K562 (cell line): ENCODE data around the gene NEURL1. TPM values are rescaled to one million over a fixed set of nuclear protein-coding genes. Genes with fewer than 3 reads are reported as not detected.
A peak's percentile ranks its signal among the peaks of the same experiment; 100 is the strongest.

Source experiments
- ATAC-seq: fragments of 200-7000 bp; cut with Tn5 transposase; 3 replicates; pipeline ENCODE4 v1.9.1; 2020; ENCODE audit warnings: moderate library complexity
- BruUV-seq: library from RNA; stranded (reverse); fragments of 400-500 nt; replicated peaks from 2 replicates; lab custom pipeline; 2021; lab: Mats Ljungman, UMichigan
- CTCF ChIA-PET: fragments of 300-600 bp; formaldehyde crosslinking; extraction: SDS; loops from one replicate; lab custom pipeline; 2021; ENCODE audit warnings: low intra/inter-chr PET ratio; lab: Yijun Ruan, JAX
- POLR2A ChIA-PET: fragments of 300-600, 350-650 bp; sonication (Branson Sonifier 250); formaldehyde crosslinking; extraction: SDS; loops from one replicate; lab custom pipeline; 2021; ENCODE audit warnings: antibody characterized with exemption, inconsistent platforms; lab: Yijun Ruan, JAX
- DNase-seq, 4 experiments: peaks; one replicate each; pipeline versions ENCODE4 v3.0.0 to v3.0.0-alpha.2; 2011 to 2018; ENCODE audit warnings: low spot score in 3 of 4, mixed read lengths in 3 of 4; ENCODE audit errors: extremely low read depth in 1 of 4
- FAIRE-seq: peaks from 2 replicates; lab custom pipeline; 2011; peaks lifted over from hg19 to GRCh38; lab: Jason Lieb, UNC
- H2AFZ ChIP-seq: 2 replicates; pipeline ENCODE4 v1.6.0; 2011; ENCODE audit warnings: low read depth, low read length, control low read depth, inconsistent platforms
- H3K27ac ChIP-seq: fragments of 200-600 bp; 3 replicates; pipeline ENCODE4 v1.8.0; 2011; ENCODE audit warnings: low read depth, mild to moderate bottlenecking, control low read depth, inconsistent platforms, low read length, moderate library complexity, mixed read lengths; ENCODE audit errors: extremely low read depth
- H3K27me3 ChIP-seq, 2 experiments: fragments of 300-600 bp in 1 of 2; 2 replicates in 1 of 2; 3 replicates in 1 of 2; pipeline versions ENCODE4 v1.6.0 to v1.8.0; 2011; ENCODE audit warnings: inconsistent platforms in 2 of 2, low read length in 2 of 2, mild to moderate bottlenecking in 1 of 2, mixed read lengths in 1 of 2, moderate library complexity in 1 of 2; ENCODE audit not compliant: control insufficient read depth in 2 of 2, insufficient read depth in 2 of 2
- H3K36me3 ChIP-seq: fragments of 300-600 bp; 3 replicates; pipeline ENCODE4 v1.8.0; 2011; ENCODE audit warnings: mild to moderate bottlenecking, low read length, inconsistent platforms; ENCODE audit not compliant: control insufficient read depth, insufficient read depth
- H3K4me1 ChIP-seq, 2 experiments: fragments of 200-600 bp in 1 of 2; replicated peaks in 1 of 2; 2 replicates in 1 of 2; 3 replicates in 1 of 2; pipeline versions ENCODE4 v1.5.1 to v1.8.0; 2011; ENCODE audit warnings: inconsistent platforms in 2 of 2, low read length in 2 of 2, mild to moderate bottlenecking in 1 of 2, mixed read lengths in 1 of 2, moderate library complexity in 1 of 2; ENCODE audit not compliant: control insufficient read depth in 2 of 2, insufficient read depth in 2 of 2
- H3K4me2 ChIP-seq: 2 replicates; pipeline ENCODE4 v1.6.1; 2011; ENCODE audit warnings: low read length, control low read depth, inconsistent platforms, mixed read lengths; ENCODE audit not compliant: insufficient read depth
- H3K4me3 ChIP-seq: fragments of 200-600 bp; sonication (generic), shearing (Covaris generic); 2 replicates; pipeline ENCODE4 v1.5.1; 2016; ENCODE audit warnings: control low read depth, inconsistent platforms
- H3K79me2 ChIP-seq: fragments of 200-600 bp; 3 replicates; pipeline ENCODE4 v1.8.0; 2011; ENCODE audit warnings: low read length, inconsistent platforms; ENCODE audit not compliant: control insufficient read depth, insufficient read depth
- H3K9ac ChIP-seq, 2 experiments: 2 replicates each; pipeline versions ENCODE4 v1.6.0 to v1.6.1; 2011; ENCODE audit warnings: low read depth in 2 of 2, low read length in 2 of 2, control low read depth in 1 of 2, inconsistent platforms in 1 of 2, mild to moderate bottlenecking in 1 of 2, mixed read lengths in 1 of 2; ENCODE audit not compliant: insufficient read depth in 1 of 2
- H3K9me1 ChIP-seq: one replicate; pipeline ENCODE4 v1.6.0; 2011; ENCODE audit warnings: inconsistent platforms, mild to moderate bottlenecking, low read length, moderate library complexity; ENCODE audit not compliant: control insufficient read depth, insufficient read depth
- H3K9me3 ChIP-seq: replicated peaks from 2 replicates; pipeline ENCODE4 v1.5.1; 2011; ENCODE audit warnings: low read depth, low read length, inconsistent platforms; ENCODE audit not compliant: control insufficient read depth, insufficient read depth
- H4K20me1 ChIP-seq: replicated peaks from 2 replicates; pipeline ENCODE4 v1.6.1; 2011; ENCODE audit warnings: low read length, inconsistent platforms, mixed read lengths; ENCODE audit not compliant: control insufficient read depth, insufficient read depth
- BRCA1 ChIP-seq, 2 experiments: fragments of 450-650 bp in 1 of 2; sonication (generic) in 1 of 2; formaldehyde crosslinking in 1 of 2; IDR thresholded peaks; 2 replicates each; pipeline versions ENCODE4 v1.5.0 to v1.6.1; 2017 to 2020; ENCODE audit warnings: mild to moderate bottlenecking in 1 of 2, missing genetic modification reagents in 1 of 2
- CREB1 ChIP-seq, 2 experiments: sonication (generic) in 1 of 2; formaldehyde crosslinking in 1 of 2; IDR thresholded peaks; 2 replicates each; pipeline versions ENCODE4 v1.6.1 to v1.8.0; 2012 to 2022; ENCODE audit warnings: inconsistent platforms in 1 of 2, mild to moderate bottlenecking in 1 of 2, missing genetic modification reagents in 1 of 2, moderate library complexity in 1 of 2
- FOXA3 ChIP-seq, 2 experiments: fragments of 450-650 bp in 1 of 2; sonication (generic) in 1 of 2; formaldehyde crosslinking; IDR thresholded peaks in 1 of 2; conservative IDR thresholded peaks in 1 of 2; 2 replicates each; pipeline versions ENCODE4 v1.4.0 to v1.8.0; 2020 to 2022; ENCODE audit warnings: mild to moderate bottlenecking in 2 of 2, missing genetic modification reagents in 1 of 2
- NRF1 ChIP-seq, 2 experiments: fragments of 450-650 bp; IDR thresholded peaks in 1 of 2; conservative IDR thresholded peaks in 1 of 2; 2 replicates each; pipeline ENCODE4 v1.6.1; 2014; ENCODE audit warnings: mild to moderate bottlenecking in 2 of 2
- PPARD ChIP-seq: fragments of 250-450 bp; sonication (Bioruptor Pico); IDR thresholded peaks from 2 replicates; pipeline ENCODE4 v1.8.0; 2022; ENCODE audit warnings: inconsistent platforms, mild to moderate bottlenecking, moderate library complexity
- SAP30 ChIP-seq: fragments of 200-600 bp; sonication (generic); IDR thresholded peaks from 2 replicates; pipeline ENCODE4 v1.6.1; 2012; ENCODE audit warnings: borderline replicate concordance, low read depth, mild to moderate bottlenecking, moderate library complexity, low read length, control low read depth, inconsistent platforms; ENCODE audit not compliant: insufficient read depth, poor library complexity, severe bottlenecking
- SP1 ChIP-seq: sonication (generic); formaldehyde crosslinking; IDR thresholded peaks from 2 replicates; pipeline ENCODE4 v1.8.1; 2022; ENCODE audit warnings: mild to moderate bottlenecking, missing genetic modification reagents
- TAF1 ChIP-seq: IDR thresholded peaks from 2 replicates; pipeline ENCODE4 v1.6.1; 2011; ENCODE audit warnings: mild to moderate bottlenecking, low read length, moderate library complexity; ENCODE audit not compliant: insufficient read depth, control insufficient read depth, severe bottlenecking; ENCODE audit errors: extremely low read depth
- TEAD1 ChIP-seq, 2 experiments: fragments of 450-650 bp in 1 of 2; sonication (generic) in 1 of 2; formaldehyde crosslinking; IDR thresholded peaks; 2 replicates each; pipeline versions ENCODE4 v1.4.0 to v1.8.0; 2020 to 2022; ENCODE audit warnings: mild to moderate bottlenecking in 2 of 2, missing genetic modification reagents in 1 of 2
- TRIM28 ChIP-seq: fragments of 450-650 bp; IDR thresholded peaks from 2 replicates; pipeline ENCODE4 v1.6.1; 2017
- WGBS: fragments of 100-300 bp; shearing (Covaris generic); methylation state at CpG from one replicate; pipeline ENCODE4 v1.1.6; 2016; ENCODE audit warnings: low coverage, mixed read lengths; ENCODE audit not compliant: insufficient coverage; ENCODE audit errors: missing lambda C conversion rate; 5-methylcytosine and 5-hydroxymethylcytosine counted together
- in situ Hi-C: fragments of 300-500 bp; cut with MboI; formaldehyde crosslinking; loops from 4 replicates; pipeline ENCODE4 v1.15.0; 2018; ENCODE audit warnings: inconsistent platforms, mixed read lengths
- intact Hi-C: fragments of 100-400 bp; cut with micrococcal nuclease; formaldehyde crosslinking; loops from 2 replicates; pipeline ENCODE4 v1.14.2; 2022
- polyA plus RNA-seq, 8 experiments: library from polyadenylated mRNA; depleted of rRNA in 4 of 8; stranded (reverse) in 5 of 8; unstranded in 3 of 8; fragments of >200 nt; fragmentation: Nextera tagmentation in 2 of 8; fragmentation: Illumina TruSeq in 1 of 8; extraction: Ambion mirVana in 2 of 8; extraction: Trizol in 1 of 8; gene quantifications; 2 replicates each; pipeline versions ENCODE4 v1.2.1 to v1.2.3, GENCODE V29; 2011 to 2014; ENCODE audit warnings: inconsistent platforms in 1 of 8, missing spikeins in 1 of 8
- total RNA-seq, 7 experiments: library from RNA; depleted of rRNA in 6 of 7; stranded (reverse); fragments of >200 nt in 6 of 7; fragmentation: Illumina TruSeq in 2 of 7; extraction: Trizol in 2 of 7; gene quantifications; 2 replicates each; pipeline versions ENCODE4 v1.2.1 to v1.2.3, GENCODE V29; 2011 to 2021; ENCODE audit warnings: low replicate concordance in 1 of 7
- TF ChIP-seq, protein P1 (sequence below): fragments of 200-800 bp; sonication (Bioruptor generic); IDR thresholded peaks from 2 replicates; pipeline ENCODE4 v1.6.1; 2017; ENCODE audit warnings: missing genetic modification characterization, missing compliant biosample characterization
- TF ChIP-seq, protein P2 (sequence below), 2 experiments: IDR thresholded peaks; 2 replicates each; pipeline ENCODE4 v1.6.1; 2011; ENCODE audit warnings: borderline replicate concordance in 1 of 2, control low read depth in 1 of 2, low read depth in 1 of 2, low read length in 1 of 2, mild to moderate bottlenecking in 1 of 2, mixed read lengths in 1 of 2, moderate library complexity in 1 of 2; ENCODE audit not compliant: insufficient read depth in 1 of 2, insufficient read length in 1 of 2, poor library complexity in 1 of 2, severe bottlenecking in 1 of 2; ENCODE audit errors: extremely low read depth in 1 of 2
- TF ChIP-seq, protein P3 (sequence below): fragments of 450-650 bp; formaldehyde crosslinking; IDR thresholded peaks from 2 replicates; pipeline ENCODE4 v1.4.0; 2020; ENCODE audit warnings: mild to moderate bottlenecking, moderate library complexity

NEURL1 gene
- total and polyA plus RNA-seq, 9 of the 15 experiments (the other 6 are each of a cell fraction or from before 2014, with no cell fraction given): 0.01 to 0.45 (median 0.16) TPM; not detected in 5

DNA sequence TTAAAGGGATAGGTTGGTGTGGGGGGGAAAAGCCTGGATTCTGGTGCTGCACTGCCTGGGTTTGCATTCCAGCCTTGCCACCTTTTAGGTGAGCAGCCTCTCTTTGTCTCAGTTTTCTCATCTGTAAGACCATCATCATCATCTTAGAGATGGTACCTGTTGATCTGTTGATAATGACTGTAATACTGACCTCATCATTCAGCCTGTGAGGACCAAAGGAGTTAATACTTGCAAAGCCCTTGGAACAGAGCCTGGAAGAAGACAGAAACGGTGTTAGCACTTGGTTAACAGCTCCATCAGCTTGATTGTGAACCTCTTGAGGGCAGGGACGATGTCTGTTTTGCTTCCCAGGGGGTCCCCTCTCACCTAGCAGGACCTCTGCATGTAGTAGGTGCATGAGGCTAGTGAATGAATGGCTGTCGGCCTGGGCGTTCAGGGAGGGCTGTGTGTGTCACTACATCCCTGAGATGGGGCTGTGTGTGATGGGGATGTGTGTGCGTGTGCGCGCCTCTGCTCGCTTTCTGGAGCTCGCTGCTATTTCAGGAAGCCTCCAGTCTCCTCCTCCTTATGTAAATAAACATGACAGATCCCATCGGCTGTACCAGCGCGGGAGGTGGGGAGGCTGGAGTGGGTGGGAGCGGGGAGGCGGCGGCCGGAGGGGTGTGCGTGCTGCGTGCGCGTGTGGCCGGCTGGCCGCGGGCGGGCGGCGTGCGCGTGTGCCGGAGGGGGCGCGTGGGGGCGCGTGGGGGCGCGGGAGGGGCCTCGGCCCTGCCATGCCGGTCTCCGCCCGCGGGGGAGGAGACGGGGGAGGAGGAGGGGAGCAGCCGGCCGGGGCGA lies 61.2 kb downstream of the NEURL1 start:
- Histone ChIP-seq H3K4me2 (peak overlapping the region; percentile 10), H3K4me1 (peaks cover 0 to 13% of the 10 kb centered on the region in 2 experiments; a peak in 3 of 5 replicates), H2AFZ (no peak overlapping the region), H3K9me1 (no peaks in the 10 kb centered on the region), H4K20me1 (peaks cover 4% of the 10 kb centered on the region; the same call in 1 of the 2 replicates), H3K4me3 (peak overlapping the region; percentile 22; the same call in 1 of the 2 replicates), H3K79me2 (no peaks in the 10 kb centered on the region), H3K27me3 (peaks cover 5 to 57% of the 10 kb centered on the region in 2 experiments; a peak in 4 of 5 replicates), H3K9me3 (no peaks in the 10 kb centered on the region), H3K36me3 (no peaks in the 10 kb centered on the region), H3K27ac (no peak overlapping the region), H3K9ac (no peak overlapping the region; a peak in 1 of 4 replicates)
- ChIA-PET POLR2A (interaction anchor here (0.6 to 0.8 kb wide), 2 partner anchors 14 to 85 kb away, joined by 3 to 4 read pairs; no protein-coding TSS in a partner anchor), CTCF (no interaction called here)
- DNase-seq: peak; percentile 60 to 87 (median 78)
- no TSS peak for BruUV-seq
- intact Hi-C loops: no loop called here
- in situ Hi-C loops: no loop called here
- FAIRE-seq: peak; percentile 19
- ATAC-seq: peak; percentile 92
- 0% methylated on average over 2 of the region's 44 CpGs for WGBS
- no peak for TF ChIP-seq TAF1
- no peak for TF ChIP-seq SP1 (CRISPR knock-in tag)
- TF ChIP-seq PPARD (CRISPR knock-in tag): no peak
- TF ChIP-seq FOXA3 (CRISPR knock-in tag; conservative IDR thresholded peaks at IDR 0.05 in 1 of 2, IDR thresholded peaks at IDR 0.05 in 1 of 2): peak; percentile 56 to 93
- no peak for TF ChIP-seq TEAD1 (CRISPR knock-in tag; IDR thresholded peaks at IDR 0.05)
- no peak for TF ChIP-seq BRCA1 (IDR thresholded peaks at IDR 0.05)
- no peak for TF ChIP-seq BRCA1 (CRISPR knock-in tag; IDR thresholded peaks at IDR 0.05)
- TF ChIP-seq, protein P1, sequence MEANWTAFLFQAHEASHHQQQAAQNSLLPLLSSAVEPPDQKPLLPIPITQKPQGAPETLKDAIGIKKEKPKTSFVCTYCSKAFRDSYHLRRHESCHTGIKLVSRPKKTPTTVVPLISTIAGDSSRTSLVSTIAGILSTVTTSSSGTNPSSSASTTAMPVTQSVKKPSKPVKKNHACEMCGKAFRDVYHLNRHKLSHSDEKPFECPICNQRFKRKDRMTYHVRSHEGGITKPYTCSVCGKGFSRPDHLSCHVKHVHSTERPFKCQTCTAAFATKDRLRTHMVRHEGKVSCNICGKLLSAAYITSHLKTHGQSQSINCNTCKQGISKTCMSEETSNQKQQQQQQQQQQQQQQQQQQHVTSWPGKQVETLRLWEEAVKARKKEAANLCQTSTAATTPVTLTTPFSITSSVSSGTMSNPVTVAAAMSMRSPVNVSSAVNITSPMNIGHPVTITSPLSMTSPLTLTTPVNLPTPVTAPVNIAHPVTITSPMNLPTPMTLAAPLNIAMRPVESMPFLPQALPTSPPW: peak; percentile 83
- TF ChIP-seq, protein P2, sequence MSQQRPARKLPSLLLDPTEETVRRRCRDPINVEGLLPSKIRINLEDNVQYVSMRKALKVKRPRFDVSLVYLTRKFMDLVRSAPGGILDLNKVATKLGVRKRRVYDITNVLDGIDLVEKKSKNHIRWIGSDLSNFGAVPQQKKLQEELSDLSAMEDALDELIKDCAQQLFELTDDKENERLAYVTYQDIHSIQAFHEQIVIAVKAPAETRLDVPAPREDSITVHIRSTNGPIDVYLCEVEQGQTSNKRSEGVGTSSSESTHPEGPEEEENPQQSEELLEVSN (IDR thresholded peaks at IDR 0.05; ENCODE audit: borderline replicate concordance in 1 of 2, extremely low read depth in 1 of 2, insufficient read depth in 1 of 2, insufficient read length in 1 of 2, low read depth in 1 of 2, low read length in 1 of 2, poor library complexity in 1 of 2, severe bottlenecking in 1 of 2): peak in 1 of 2 experiments; percentile 23
- TF ChIP-seq, protein P3, sequence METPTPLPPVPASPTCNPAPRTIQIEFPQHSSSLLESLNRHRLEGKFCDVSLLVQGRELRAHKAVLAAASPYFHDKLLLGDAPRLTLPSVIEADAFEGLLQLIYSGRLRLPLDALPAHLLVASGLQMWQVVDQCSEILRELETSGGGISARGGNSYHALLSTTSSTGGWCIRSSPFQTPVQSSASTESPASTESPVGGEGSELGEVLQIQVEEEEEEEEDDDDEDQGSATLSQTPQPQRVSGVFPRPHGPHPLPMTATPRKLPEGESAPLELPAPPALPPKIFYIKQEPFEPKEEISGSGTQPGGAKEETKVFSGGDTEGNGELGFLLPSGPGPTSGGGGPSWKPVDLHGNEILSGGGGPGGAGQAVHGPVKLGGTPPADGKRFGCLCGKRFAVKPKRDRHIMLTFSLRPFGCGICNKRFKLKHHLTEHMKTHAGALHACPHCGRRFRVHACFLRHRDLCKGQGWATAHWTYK: no peak
- TF ChIP-seq NRF1 (conservative IDR thresholded peaks at IDR 0.05 in 1 of 2, IDR thresholded peaks at IDR 0.05 in 1 of 2): peak; percentile 51 to 62; a peak in 3 of 4 replicates
- no peak for TF ChIP-seq CREB1 (IDR thresholded peaks at IDR 0.05)
- TF ChIP-seq CREB1 (CRISPR knock-in tag; IDR thresholded peaks at IDR 0.05): no peak
- TF ChIP-seq TRIM28: 0 out of 2 replicates have a peak, but pooled peaks have one; percentile 32
- no peak for TF ChIP-seq SAP30
